IMR-90 (cell line): ENCODE data around the gene DDX24. TPM values are rescaled to one million over a fixed set of nuclear protein-coding genes. Genes with fewer than 3 reads are reported as not detected.

Experiments used
- ATAC-seq: fragments of 200-7000 bp; cut with Tn5 transposase; 2 replicates; pipeline ENCODE4 v1.9.1; 2020; ENCODE audit warnings: low read depth, mild to moderate bottlenecking, moderate library complexity
- BruUV-seq: library from RNA; stranded (reverse); fragments of 400-500 nt; replicated peaks from 2 replicates; lab custom pipeline; 2021; lab: Mats Ljungman, UMichigan
- CTCF ChIA-PET: fragments of 300-600 bp; formaldehyde crosslinking; extraction: SDS; loops from one replicate; lab custom pipeline; 2021; ENCODE audit warnings: antibody characterized with exemption; lab: Yijun Ruan, JAX
- POLR2A ChIA-PET: fragments of 300-600 bp; sonication (Branson Sonifier 250); formaldehyde crosslinking; loops from one replicate; lab custom pipeline; 2022; ENCODE audit warnings: antibody characterized with exemption; ENCODE audit not compliant: unreplicated experiment; lab: Charles Lee
- DNase-seq: peaks from one replicate; pipeline ENCODE4 v3.0.0; 2013
- H2AFZ ChIP-seq: replicated peaks from 2 replicates; pipeline ENCODE3; 2013; ENCODE audit warnings: low read length, mild to moderate bottlenecking; ENCODE audit not compliant: poor library complexity
- H2AK5ac ChIP-seq: 2 replicates; pipeline ENCODE4 v1.6.1; 2013; ENCODE audit warnings: low read depth, low read length, inconsistent platforms
- H2AK9ac ChIP-seq: replicated peaks from 2 replicates; pipeline ENCODE3; 2013; ENCODE audit warnings: mild to moderate bottlenecking, low read depth, low read length, moderate library complexity; ENCODE audit not compliant: poor library complexity
- H2BK120ac ChIP-seq: 2 replicates; pipeline ENCODE4 v1.6.1; 2013; ENCODE audit warnings: low read depth, low read length, inconsistent platforms
- H2BK15ac ChIP-seq: 3 replicates; pipeline ENCODE4 v1.6.1; 2013; ENCODE audit warnings: low read depth, low read length, inconsistent platforms
- H2BK20ac ChIP-seq: 2 replicates; pipeline ENCODE4 v1.6.1; 2013; ENCODE audit warnings: low read depth, mild to moderate bottlenecking, inconsistent platforms, low read length, moderate library complexity
- H2BK5ac ChIP-seq: 2 replicates; pipeline ENCODE4 v1.6.1; 2013; ENCODE audit warnings: mild to moderate bottlenecking, low read depth, low read length, inconsistent platforms; ENCODE audit not compliant: poor library complexity, severe bottlenecking
- H3K14ac ChIP-seq: replicated peaks from 2 replicates; pipeline ENCODE4 v1.6.1; 2013; ENCODE audit warnings: low read depth, low read length, inconsistent platforms
- H3K18ac ChIP-seq: 2 replicates; pipeline ENCODE4 v1.6.1; 2013; ENCODE audit warnings: low read depth, low read length, control low read depth
- H3K23ac ChIP-seq: 2 replicates; pipeline ENCODE4 v1.6.1; 2013; ENCODE audit warnings: low read depth, low read length, inconsistent platforms
- H3K27ac ChIP-seq: 2 replicates; pipeline ENCODE4 v1.5.1; 2013; ENCODE audit warnings: mild to moderate bottlenecking, control low read depth, low read length; ENCODE audit not compliant: insufficient read depth
- H3K27me3 ChIP-seq: 2 replicates; pipeline ENCODE4 v1.6.1; 2013; ENCODE audit warnings: low read length; ENCODE audit not compliant: control insufficient read depth, insufficient read depth
- H3K36me3 ChIP-seq: 2 replicates; pipeline ENCODE4 v1.6.1; 2013; ENCODE audit warnings: low read length, mixed read lengths; ENCODE audit not compliant: control insufficient read depth, insufficient read depth
- H3K4ac ChIP-seq: 2 replicates; pipeline ENCODE4 v1.6.1; 2013; ENCODE audit warnings: low read depth, low read length, inconsistent platforms
- H3K4me1 ChIP-seq: 2 replicates; pipeline ENCODE4 v1.6.1; 2013; ENCODE audit warnings: low read length, mixed read lengths; ENCODE audit not compliant: control insufficient read depth, insufficient read depth
- H3K4me2 ChIP-seq: 2 replicates; pipeline ENCODE4 v1.6.1; 2013; ENCODE audit warnings: low read depth, mild to moderate bottlenecking, control low read depth, low read length, moderate library complexity
- H3K4me3 ChIP-seq: 2 replicates; pipeline ENCODE4 v1.5.1; 2013; ENCODE audit warnings: low read depth, mild to moderate bottlenecking, control low read depth, low read length, moderate library complexity; ENCODE audit not compliant: insufficient read depth
- H3K56ac ChIP-seq: 2 replicates; pipeline ENCODE4 v1.6.1; 2013; ENCODE audit warnings: low read length, inconsistent platforms; ENCODE audit not compliant: insufficient read depth; ENCODE audit errors: extremely low read depth
- H3K79me1 ChIP-seq, 2 experiments: 2 replicates each; pipeline ENCODE4 v1.6.1; 2013; ENCODE audit warnings: low read length in 2 of 2, inconsistent platforms in 1 of 2, low read depth in 1 of 2
- H3K9ac ChIP-seq: 2 replicates; pipeline ENCODE4 v1.6.1; 2013; ENCODE audit warnings: low read depth, low read length, control low read depth
- H3K9me1 ChIP-seq: 2 replicates; pipeline ENCODE4 v1.6.1; 2013; ENCODE audit warnings: low read length, inconsistent platforms; ENCODE audit not compliant: insufficient read depth
- H3K9me3 ChIP-seq: 2 replicates; pipeline ENCODE4 v1.6.1; 2013; ENCODE audit warnings: low read length; ENCODE audit not compliant: control insufficient read depth, insufficient read depth
- H4K20me1 ChIP-seq: 2 replicates; pipeline ENCODE4 v1.6.1; 2013; ENCODE audit warnings: low read length, inconsistent platforms; ENCODE audit not compliant: insufficient read depth
- H4K5ac ChIP-seq: 2 replicates; pipeline ENCODE4 v1.6.1; 2013; ENCODE audit warnings: mild to moderate bottlenecking, low read depth, low read length, control low read depth
- H4K8ac ChIP-seq, 2 experiments: 2 replicates each; pipeline ENCODE4 v1.6.1; 2013; ENCODE audit warnings: low read depth in 2 of 2, low read length in 2 of 2, control low read depth in 1 of 2, inconsistent platforms in 1 of 2
- H4K91ac ChIP-seq: 2 replicates; pipeline ENCODE4 v1.6.1; 2013; ENCODE audit warnings: low read depth, low read length, inconsistent platforms; ENCODE audit not compliant: insufficient read depth
- BHLHE40 ChIP-seq: fragments of 150-350 bp; IDR thresholded peaks from 2 replicates; pipeline ENCODE4 v1.6.1; 2016; ENCODE audit warnings: mild to moderate bottlenecking, low read depth, low read length
- CTCF ChIP-seq: conservative IDR thresholded peaks from 2 replicates; pipeline ENCODE4 v1.5.1; 2012; ENCODE audit warnings: mild to moderate bottlenecking, low read depth, low read length, improper control_type of control experiment
- FOS ChIP-seq: fragments of 150-350 bp; IDR thresholded peaks from 2 replicates; pipeline ENCODE4 v1.6.1; 2016; ENCODE audit warnings: low read depth, low read length
- MAZ ChIP-seq: IDR thresholded peaks from 2 replicates; pipeline ENCODE4 v1.6.1; 2012; ENCODE audit warnings: low read depth, mild to moderate bottlenecking, low read length, improper control_type of control experiment, moderate library complexity, borderline replicate concordance
- SMC3 ChIP-seq: fragments of 150-350 bp; IDR thresholded peaks from 2 replicates; pipeline ENCODE4 v1.6.1; 2016; ENCODE audit warnings: low read depth, mild to moderate bottlenecking, antibody characterized with exemption, low read length, moderate library complexity
- USF2 ChIP-seq: fragments of 150-350 bp; IDR thresholded peaks from 2 replicates; pipeline ENCODE4 v1.6.1; 2017; ENCODE audit warnings: mild to moderate bottlenecking, antibody characterized with exemption, low read length, low read depth
- WGBS, 2 experiments: methylation state at CpG; one replicate each; pipeline versions ENCODE4 v1.1.5 to v1.1.7; 2013; ENCODE audit warnings: missing lambda C conversion rate in 2 of 2; ENCODE audit not compliant: insufficient read length in 1 of 2; ENCODE audit errors: extremely low coverage in 2 of 2; 5-methylcytosine and 5-hydroxymethylcytosine counted together
- dilution Hi-C: fragments of 300-500 bp; cut with HindIII; formaldehyde crosslinking; loops from one replicate; pipeline ENCODE4 v1.14.3; 2018; ENCODE audit warnings: low sequenced_read_pairs; ENCODE audit not compliant: unreplicated experiment
- in situ Hi-C: fragments of 300-500 bp; cut with MboI; formaldehyde crosslinking; loops from 3 replicates; pipeline ENCODE4 v1.14.3; 2019; ENCODE audit warnings: low sequenced_read_pairs, inconsistent platforms, mixed read lengths
- intact Hi-C: fragments of 100-400 bp; cut with micrococcal nuclease; formaldehyde crosslinking; loops from 2 replicates; pipeline ENCODE4 v1.10.0; 2022
- polyA plus RNA-seq, 3 experiments: library from polyadenylated mRNA; depleted of rRNA; stranded (reverse); fragments of >200 nt; gene quantifications; 2 replicates each; pipeline ENCODE4 v1.2.3, GENCODE V29; 2012; ENCODE audit warnings: low replicate concordance in 1 of 3
- total RNA-seq: library from RNA; depleted of rRNA; stranded (reverse); fragments of >200 nt; gene quantifications from 2 replicates; pipeline ENCODE4 v1.2.3, GENCODE V29; 2012
- TF ChIP-seq, protein P1 (sequence below): fragments of 150-350 bp; IDR thresholded peaks from 2 replicates; pipeline ENCODE4 v1.6.1; 2016; ENCODE audit warnings: low read depth, mild to moderate bottlenecking, low read length, moderate library complexity, borderline replicate concordance

DDX24 gene
- total and polyA plus RNA-seq, 2 of the 4 experiments (the other 2 are of a cell fraction) = 134 to 155 TPM

DNA sequence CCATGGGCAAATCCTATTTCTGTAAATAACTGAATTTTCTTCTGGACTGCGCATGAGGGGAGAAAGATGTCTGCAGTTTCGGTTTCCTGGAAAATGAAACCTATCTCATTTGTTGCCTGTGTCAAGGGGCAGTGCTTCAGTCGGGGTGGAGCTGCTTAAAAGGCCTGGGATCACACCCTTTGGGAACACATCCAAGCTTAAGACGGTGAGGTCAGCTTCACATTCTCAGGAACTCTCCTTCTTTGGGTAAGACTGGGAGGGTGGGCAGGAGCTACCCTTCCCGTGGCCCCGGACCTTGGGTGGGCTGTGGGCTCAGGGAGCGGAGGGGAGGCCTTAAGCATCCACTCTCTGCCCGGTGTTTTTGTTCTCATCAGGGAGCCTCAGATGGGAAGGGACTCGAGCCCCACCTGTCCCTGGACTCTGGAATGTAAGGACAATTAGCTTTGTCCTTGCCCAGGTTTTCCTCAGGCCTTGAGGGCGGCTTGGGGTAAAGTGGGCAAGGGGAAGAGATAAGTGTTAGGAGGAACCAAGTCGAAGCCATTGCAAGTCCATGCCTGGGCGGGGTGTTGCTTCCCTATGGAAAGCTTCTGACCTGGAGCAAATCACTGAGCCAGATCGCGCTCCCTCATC lies 29.7 kb upstream of the DDX24 start, which contains the start of gene IFI27:
Gene IFI27 (plus strand): TSS at position 185 of the 630 bp plus-strand sequence.
- WGBS, 2 experiments = 94% methylated on average over 3 of the region's 14 CpGs; no CpG with 5 or more reads in 1 of the 2 experiments
- no peak within 1 kb of the TSS for H2BK120ac ChIP-seq

More for the DNA sequence above, 29.7 kb upstream of the DDX24 start, which contains the start of gene IFI27:
- no peak within 1 kb of the TSS; the same call in 1 of the 2 replicates for H3K14ac ChIP-seq
- peak within 1 kb of the TSS; percentile 76 for H2AK9ac ChIP-seq
- dilution Hi-C loops = no loop called here
- peak within 1 kb of the TSS; percentile 41 for H2AFZ ChIP-seq
- ATAC-seq (peak; percentile 59), DNase-seq (peak; percentile 41)
- no peak within 1 kb of the TSS for H2BK20ac ChIP-seq
- no peaks in the 10 kb centered on the region for H3K9me3 ChIP-seq
- no peak within 1 kb of the TSS for H4K91ac ChIP-seq
- no peak within 1 kb of the TSS for H3K4me3 ChIP-seq
- H3K27me3 ChIP-seq = 0 out of 2 replicates have a peak, but pooled peaks cover 2% of the 10 kb centered on the region
- H3K4me2 ChIP-seq = no peak within 1 kb of the TSS
- no peak within 1 kb of the TSS for H3K9ac ChIP-seq
- intact Hi-C loops = no loop called here
- POLR2A ChIA-PET = no interaction called here
- no peak within 1 kb of the TSS for H4K5ac ChIP-seq
- in situ Hi-C loops = no loop called here
- TF ChIP-seq CTCF (no peak), SMC3 (no peak), BHLHE40 (no peak), USF2 (no peak), FOS (no peak), MAZ (no peak)
- TF ChIP-seq, protein P1, sequence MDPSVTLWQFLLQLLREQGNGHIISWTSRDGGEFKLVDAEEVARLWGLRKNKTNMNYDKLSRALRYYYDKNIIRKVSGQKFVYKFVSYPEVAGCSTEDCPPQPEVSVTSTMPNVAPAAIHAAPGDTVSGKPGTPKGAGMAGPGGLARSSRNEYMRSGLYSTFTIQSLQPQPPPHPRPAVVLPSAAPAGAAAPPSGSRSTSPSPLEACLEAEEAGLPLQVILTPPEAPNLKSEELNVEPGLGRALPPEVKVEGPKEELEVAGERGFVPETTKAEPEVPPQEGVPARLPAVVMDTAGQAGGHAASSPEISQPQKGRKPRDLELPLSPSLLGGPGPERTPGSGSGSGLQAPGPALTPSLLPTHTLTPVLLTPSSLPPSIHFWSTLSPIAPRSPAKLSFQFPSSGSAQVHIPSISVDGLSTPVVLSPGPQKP = no peak
- H2AK5ac ChIP-seq = peak within 1 kb of the TSS; percentile 33; the same call in 1 of the 2 replicates
- BruUV-seq = no TSS peak
- H4K20me1 ChIP-seq = no peaks in the 10 kb centered on the region
- H3K18ac ChIP-seq = no peak within 1 kb of the TSS
- H3K23ac ChIP-seq = no peak within 1 kb of the TSS
- no peaks in the 10 kb centered on the region for H3K36me3 ChIP-seq
- peak within 1 kb of the TSS in 1 of 2 experiments; percentile 40; a peak in 1 of 4 replicates for H4K8ac ChIP-seq
- CTCF ChIA-PET = no interaction called here
- no peak within 1 kb of the TSS for H2BK15ac ChIP-seq
- H2BK5ac ChIP-seq = no peak within 1 kb of the TSS
- no peaks in the 10 kb centered on the region for H3K4me1 ChIP-seq
- H3K4ac ChIP-seq = no peak within 1 kb of the TSS
- 0 out of 2 replicates have a peak, but pooled peaks cover 5% of the 10 kb centered on the region for H3K9me1 ChIP-seq
- H3K27ac ChIP-seq = no peak within 1 kb of the TSS
- no peaks in the 10 kb centered on the region for H3K79me1 ChIP-seq
- H3K56ac ChIP-seq = no peak within 1 kb of the TSS; the same call in 1 of the 2 replicates
